ENCODE data around the gene NEUROD2. TPM values are rescaled to one million over a fixed set of nuclear protein-coding genes. Genes with fewer than 3 reads are reported as not detected.
A peak's percentile ranks its signal among the peaks of the same experiment; 100 is the strongest.

Gene NEUROD2
- polyA plus RNA-seq, 1 of the 3 experiments (the other 2 are of a cell fraction), result not detected

DNA sequence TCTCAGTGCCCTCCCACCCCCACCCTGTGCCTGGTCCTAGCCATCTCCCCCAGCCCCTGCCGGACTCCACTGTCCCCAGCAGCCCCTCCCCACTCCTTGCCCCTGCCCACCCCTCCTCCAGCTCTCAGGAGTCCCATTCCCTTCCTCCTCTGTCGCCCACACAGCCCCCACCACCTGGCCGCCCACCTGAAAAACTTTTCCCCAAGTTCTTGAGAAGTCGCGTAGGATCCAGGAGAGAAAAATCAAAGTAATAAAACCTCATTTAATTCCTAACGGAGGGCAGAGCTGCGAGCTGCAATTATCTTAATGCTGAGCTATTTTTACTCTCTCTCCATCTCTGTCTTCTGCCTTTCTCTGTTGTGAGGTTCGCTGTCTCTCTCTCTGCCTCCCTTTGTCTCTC, 16.6 kb upstream of the NEUROD2 start:
- Histone ChIP-seq H3K4me3 (ENCODE audit: low read depth in 2 of 2, low read length in 1 of 2) (no peak overlapping the region), H3F3A (replicated peaks; ENCODE audit: insufficient read depth) (peaks cover 3% of the 10 kb centered on the region), H3K9me2 (no peaks in the 10 kb centered on the region), H3K4me2 (no peak overlapping the region), H3K27me3 (ENCODE audit: insufficient read depth) (peaks cover 26% of the 10 kb centered on the region), H3K79me2 (ENCODE audit: insufficient read depth) (no peaks in the 10 kb centered on the region), H3K36me3 (replicated peaks in 1 of 2; ENCODE audit: control insufficient read depth in 1 of 2, insufficient read depth in 2 of 2, low read length in 1 of 2) (no peaks in the 10 kb centered on the region), H4K20me1 (ENCODE audit: insufficient read depth) (0 out of 2 replicates have a peak, but pooled peaks cover 4% of the 10 kb centered on the region), H2AFZ (ENCODE audit: low read depth) (no peak overlapping the region), H3K4me1 (ENCODE audit: control insufficient read depth in 1 of 2, insufficient read depth in 2 of 2, low read depth in 1 of 2, low read length in 1 of 2) (peaks cover 0 to 8% of the 10 kb centered on the region in 2 experiments; a peak in 1 of 4 replicates), H3K27ac (ENCODE audit: low read depth in 2 of 2, low read length in 1 of 2) (no peak overlapping the region), H3K9ac (no peak overlapping the region), H3K9me3 (no peaks in the 10 kb centered on the region)
- CTCF ChIA-PET, result interaction anchor here (0.8 to 14.5 kb wide), 10 partner anchors 13 to 132 kb away, joined by 3 to 483 read pairs (median 64); partner anchors contain the start of genes MIEN1, NEUROD2, PNMT and STARD3
- WGBS (ENCODE audit: low lambda C conversion rate), result 67% methylated on average over 8 of the region's 8 CpGs
- POLR2A ChIA-PET, result no interaction called here
- no peak for DNase-seq
- TF ChIP-seq RAD21 (IDR thresholded peaks at IDR 0.05; ENCODE audit: low read length), result no peak
- TF ChIP-seq, protein P1, sequence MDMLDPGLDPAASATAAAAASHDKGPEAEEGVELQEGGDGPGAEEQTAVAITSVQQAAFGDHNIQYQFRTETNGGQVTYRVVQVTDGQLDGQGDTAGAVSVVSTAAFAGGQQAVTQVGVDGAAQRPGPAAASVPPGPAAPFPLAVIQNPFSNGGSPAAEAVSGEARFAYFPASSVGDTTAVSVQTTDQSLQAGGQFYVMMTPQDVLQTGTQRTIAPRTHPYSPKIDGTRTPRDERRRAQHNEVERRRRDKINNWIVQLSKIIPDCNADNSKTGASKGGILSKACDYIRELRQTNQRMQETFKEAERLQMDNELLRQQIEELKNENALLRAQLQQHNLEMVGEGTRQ (IDR thresholded peaks at IDR 0.05; ENCODE audit: borderline replicate concordance, low read depth, low read length), result no peak
- TF ChIP-seq EP300 (IDR thresholded peaks at IDR 0.05; ENCODE audit: borderline replicate concordance in 1 of 2, low read depth in 1 of 2, low read length in 1 of 2), result no peak
- TF ChIP-seq, protein P2, sequence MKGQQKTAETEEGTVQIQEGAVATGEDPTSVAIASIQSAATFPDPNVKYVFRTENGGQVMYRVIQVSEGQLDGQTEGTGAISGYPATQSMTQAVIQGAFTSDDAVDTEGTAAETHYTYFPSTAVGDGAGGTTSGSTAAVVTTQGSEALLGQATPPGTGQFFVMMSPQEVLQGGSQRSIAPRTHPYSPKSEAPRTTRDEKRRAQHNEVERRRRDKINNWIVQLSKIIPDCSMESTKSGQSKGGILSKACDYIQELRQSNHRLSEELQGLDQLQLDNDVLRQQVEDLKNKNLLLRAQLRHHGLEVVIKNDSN (IDR thresholded peaks at IDR 0.05; ENCODE audit: borderline replicate concordance, low read depth), result no peak
- TF ChIP-seq ELF1 (IDR thresholded peaks at IDR 0.05), result no peak
- no peak for TF ChIP-seq GATA2 (CRISPR knock-in tag; IDR thresholded peaks at IDR 0.05)
- TF ChIP-seq, protein P3, sequence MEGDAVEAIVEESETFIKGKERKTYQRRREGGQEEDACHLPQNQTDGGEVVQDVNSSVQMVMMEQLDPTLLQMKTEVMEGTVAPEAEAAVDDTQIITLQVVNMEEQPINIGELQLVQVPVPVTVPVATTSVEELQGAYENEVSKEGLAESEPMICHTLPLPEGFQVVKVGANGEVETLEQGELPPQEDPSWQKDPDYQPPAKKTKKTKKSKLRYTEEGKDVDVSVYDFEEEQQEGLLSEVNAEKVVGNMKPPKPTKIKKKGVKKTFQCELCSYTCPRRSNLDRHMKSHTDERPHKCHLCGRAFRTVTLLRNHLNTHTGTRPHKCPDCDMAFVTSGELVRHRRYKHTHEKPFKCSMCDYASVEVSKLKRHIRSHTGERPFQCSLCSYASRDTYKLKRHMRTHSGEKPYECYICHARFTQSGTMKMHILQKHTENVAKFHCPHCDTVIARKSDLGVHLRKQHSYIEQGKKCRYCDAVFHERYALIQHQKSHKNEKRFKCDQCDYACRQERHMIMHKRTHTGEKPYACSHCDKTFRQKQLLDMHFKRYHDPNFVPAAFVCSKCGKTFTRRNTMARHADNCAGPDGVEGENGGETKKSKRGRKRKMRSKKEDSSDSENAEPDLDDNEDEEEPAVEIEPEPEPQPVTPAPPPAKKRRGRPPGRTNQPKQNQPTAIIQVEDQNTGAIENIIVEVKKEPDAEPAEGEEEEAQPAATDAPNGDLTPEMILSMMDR (IDR thresholded peaks at IDR 0.05), result no peak
- TF ChIP-seq YY1 (IDR thresholded peaks at IDR 0.05; ENCODE audit: low read depth), result no peak
- no peak for TF ChIP-seq TEAD4 (IDR thresholded peaks at IDR 0.05; ENCODE audit: borderline replicate concordance, insufficient read depth)
- no peak for TF ChIP-seq TCF12 (IDR thresholded peaks at IDR 0.05)

DNA sequence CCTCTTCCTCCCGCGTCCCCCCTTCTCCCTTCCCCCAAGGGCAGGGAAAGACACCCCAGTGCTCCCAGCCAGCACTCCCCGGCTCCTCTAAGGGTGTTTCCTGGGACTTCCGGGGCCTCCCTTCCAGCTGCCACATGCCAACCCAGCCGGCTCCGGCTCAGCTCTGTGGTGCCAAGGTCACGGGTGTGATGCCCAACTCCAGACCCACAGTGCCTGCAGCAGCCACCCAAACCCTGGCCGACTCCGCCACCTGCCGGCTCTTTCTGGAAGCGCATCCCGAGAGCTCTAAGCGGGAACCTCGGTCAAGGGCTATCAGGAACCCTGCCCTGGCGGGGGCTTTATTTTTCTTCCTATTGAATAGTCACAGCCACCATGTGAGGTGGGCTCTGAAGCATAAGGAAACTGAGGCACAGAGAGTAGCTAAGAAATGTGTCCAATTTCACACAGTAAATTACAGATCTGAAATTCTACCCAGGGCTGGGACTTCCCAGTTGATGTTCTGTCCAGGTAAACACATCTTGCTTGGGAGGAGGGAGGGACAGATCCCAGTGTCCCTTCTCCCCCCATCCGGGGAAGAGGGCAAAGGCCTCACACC, 15.7 kb upstream of the NEUROD2 start:
- Histone ChIP-seq H2AFZ (ENCODE audit: low read depth) (no peak overlapping the region), H3K27me3 (ENCODE audit: insufficient read depth) (peaks cover 20% of the 10 kb centered on the region), H4K20me1 (ENCODE audit: insufficient read depth) (0 out of 2 replicates have a peak, but pooled peaks cover 4% of the 10 kb centered on the region), H3K4me3 (ENCODE audit: low read depth in 2 of 2, low read length in 1 of 2) (no peak overlapping the region; a peak in 1 of 4 replicates), H3K9ac (no peak overlapping the region), H3K27ac (ENCODE audit: low read depth in 2 of 2, low read length in 1 of 2) (no peak overlapping the region), H3K9me2 (no peaks in the 10 kb centered on the region), H3K36me3 (replicated peaks in 1 of 2; ENCODE audit: control insufficient read depth in 1 of 2, insufficient read depth in 2 of 2, low read length in 1 of 2) (no peaks in the 10 kb centered on the region), H3F3A (replicated peaks; ENCODE audit: insufficient read depth) (peaks cover 3% of the 10 kb centered on the region), H3K79me2 (ENCODE audit: insufficient read depth) (no peaks in the 10 kb centered on the region), H3K4me2 (no peak overlapping the region), H3K4me1 (ENCODE audit: control insufficient read depth in 1 of 2, insufficient read depth in 2 of 2, low read depth in 1 of 2, low read length in 1 of 2) (peaks cover 0 to 12% of the 10 kb centered on the region in 2 experiments; a peak in 1 of 4 replicates), H3K9me3 (no peaks in the 10 kb centered on the region)
- peak; percentile 89 for DNase-seq
- ChIA-PET POLR2A (no interaction called here), CTCF (interaction anchor here (0.6 to 14.5 kb wide), 46 partner anchors 8 to 708 kb away, joined by 3 to 483 read pairs (median 6); partner anchors contain the start of genes CDK12, MIEN1, NEUROD2 and PGAP3)
- WGBS (ENCODE audit: low lambda C conversion rate), result 3% methylated on average over 13 of the region's 16 CpGs
- TF ChIP-seq RCOR1 (IDR thresholded peaks at IDR 0.05; ENCODE audit: low read length) (no peak), GATA2 (CRISPR knock-in tag; IDR thresholded peaks at IDR 0.05) (no peak), TCF12 (IDR thresholded peaks at IDR 0.05) (no peak), PBX3 (IDR thresholded peaks at IDR 0.05) (no peak), EP300 (IDR thresholded peaks at IDR 0.05; ENCODE audit: borderline replicate concordance in 1 of 2, low read depth in 1 of 2, low read length in 1 of 2) (no peak), POLR2AphosphoS5 (IDR thresholded peaks at IDR 0.05; ENCODE audit: low read depth, low read length) (no peak), FOXJ3 (CRISPR knock-in tag; IDR thresholded peaks at IDR 0.05) (no peak), GABPA (IDR thresholded peaks at IDR 0.05; ENCODE audit: low read depth) (no peak), FOXM1 (IDR thresholded peaks at IDR 0.05; ENCODE audit: low read depth) (no peak), SMC3 (IDR thresholded peaks at IDR 0.05; ENCODE audit: low read depth, low read length) (peak; percentile 76), TEAD4 (IDR thresholded peaks at IDR 0.05; ENCODE audit: borderline replicate concordance, insufficient read depth) (no peak), YY1 (IDR thresholded peaks at IDR 0.05; ENCODE audit: low read depth) (no peak), RFX5 (IDR thresholded peaks at IDR 0.05; ENCODE audit: low read length) (no peak), EZH2phosphoT487 (IDR thresholded peaks at IDR 0.05; ENCODE audit: borderline replicate concordance, low read depth) (no peak), JUND (IDR thresholded peaks at IDR 0.05) (no peak), RXRA (IDR thresholded peaks at IDR 0.05; ENCODE audit: borderline replicate concordance, low read depth) (no peak)
- TF ChIP-seq, protein P1 (IDR thresholded peaks at IDR 0.05; ENCODE audit: borderline replicate concordance, low read depth, low read length), result no peak
